ENCODE measurements around the gene ADAMTSL1. TPM values are rescaled to one million over a fixed set of nuclear protein-coding genes. Genes with fewer than 3 reads are reported as not detected.

Gene ADAMTSL1
- total and polyA plus RNA-seq, 2 of the 13 experiments (the other 11 are each of a cell fraction or from before 2014, with no cell fraction given): not detected

DNA sequence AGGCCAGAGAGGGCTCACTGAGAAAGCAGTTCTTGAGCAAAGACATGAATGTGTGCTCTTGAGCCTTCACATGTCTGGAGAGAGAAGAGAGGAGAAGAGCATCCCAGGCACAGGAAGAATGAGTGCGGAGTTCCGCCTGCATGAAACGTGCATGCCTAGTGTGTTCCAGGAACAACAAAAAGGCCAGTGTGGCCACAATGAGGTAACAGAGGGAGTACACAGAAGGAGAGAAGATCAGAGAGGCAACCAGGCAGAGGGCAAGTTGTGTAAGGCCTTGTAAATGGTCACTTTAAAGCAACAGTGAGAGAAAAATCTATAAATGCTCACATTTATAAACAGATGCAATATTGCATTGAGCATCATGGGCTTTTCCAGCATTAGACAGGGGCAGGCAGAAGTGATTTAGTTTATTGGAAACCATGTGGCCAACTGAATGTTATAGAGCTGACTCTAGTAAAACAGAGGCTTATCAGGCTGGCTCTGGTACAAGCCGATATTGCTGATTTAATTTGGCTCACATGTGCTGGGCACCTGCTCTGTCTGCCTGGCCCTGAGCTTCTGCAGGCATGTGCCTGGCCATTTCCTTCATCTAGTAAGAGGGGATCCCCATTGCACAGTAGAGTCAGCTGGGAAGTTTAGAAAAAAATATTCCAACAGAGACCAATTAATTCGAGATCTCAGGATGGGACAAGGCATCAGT lies 373.8 kb downstream of the ADAMTSL1 start:
- Histone ChIP-seq H3K79me2 (ENCODE audit: insufficient read depth, low read length) (no peaks in the 10 kb centered on the region), H3K4me1 (ENCODE audit: insufficient read depth, low read length) (no peaks in the 10 kb centered on the region), H3K36me3 (replicated peaks in 1 of 2; ENCODE audit: control insufficient read depth in 1 of 2, insufficient read depth in 2 of 2, low read length in 2 of 2) (no peaks in the 10 kb centered on the region), H3K9me3 (ENCODE audit: low read length) (no peaks in the 10 kb centered on the region), H4K20me1 (ENCODE audit: insufficient read depth, low read length) (no peaks in the 10 kb centered on the region), H3K4me3 (replicated peaks in 1 of 3; ENCODE audit: insufficient read depth in 1 of 3, low read depth in 2 of 3, low read length in 3 of 3) (no peak overlapping the region), H2AFZ (ENCODE audit: low read length) (no peak overlapping the region), H3K27me3 (ENCODE audit: control insufficient read depth in 1 of 2, insufficient read depth in 2 of 2, low read length in 2 of 2) (no peaks in the 10 kb centered on the region; a peak in 1 of 5 replicates), H3K4me2 (ENCODE audit: low read depth, low read length) (no peak overlapping the region), H3K27ac (ENCODE audit: extremely low read length, insufficient read depth, low read length) (no peak overlapping the region), H3K9ac (ENCODE audit: insufficient read depth, low read depth, low read length) (no peak overlapping the region)
- in situ Hi-C loops (cut with HindIII; ENCODE audit: extremely low pct_ligation_motif_present, low pct_unique_long_range_greater_than_20kb): no loop called here
- intact Hi-C loops (cut with micrococcal nuclease; ENCODE audit: unreplicated experiment): loop anchor here (10.0 kb wide), 1 partner anchor 597 kb away; no protein-coding TSS in a partner anchor
- TF ChIP-seq ZFP36 (IDR thresholded peaks at IDR 0.05; ENCODE audit: borderline replicate concordance, low read depth, low read length, partially characterized antibody): no peak
- no peak for TF ChIP-seq ZNF558 (CRISPR knock-in tag; IDR thresholded peaks at IDR 0.05; ENCODE audit: borderline replicate concordance)
- TF ChIP-seq, protein P1, sequence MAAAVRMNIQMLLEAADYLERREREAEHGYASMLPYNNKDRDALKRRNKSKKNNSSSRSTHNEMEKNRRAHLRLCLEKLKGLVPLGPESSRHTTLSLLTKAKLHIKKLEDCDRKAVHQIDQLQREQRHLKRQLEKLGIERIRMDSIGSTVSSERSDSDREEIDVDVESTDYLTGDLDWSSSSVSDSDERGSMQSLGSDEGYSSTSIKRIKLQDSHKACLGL (CRISPR knock-in tag; IDR thresholded peaks at IDR 0.05): no peak
- no peak for TF ChIP-seq PHF21A (CRISPR knock-in tag; IDR thresholded peaks at IDR 0.05)
- TF ChIP-seq, protein P2, sequence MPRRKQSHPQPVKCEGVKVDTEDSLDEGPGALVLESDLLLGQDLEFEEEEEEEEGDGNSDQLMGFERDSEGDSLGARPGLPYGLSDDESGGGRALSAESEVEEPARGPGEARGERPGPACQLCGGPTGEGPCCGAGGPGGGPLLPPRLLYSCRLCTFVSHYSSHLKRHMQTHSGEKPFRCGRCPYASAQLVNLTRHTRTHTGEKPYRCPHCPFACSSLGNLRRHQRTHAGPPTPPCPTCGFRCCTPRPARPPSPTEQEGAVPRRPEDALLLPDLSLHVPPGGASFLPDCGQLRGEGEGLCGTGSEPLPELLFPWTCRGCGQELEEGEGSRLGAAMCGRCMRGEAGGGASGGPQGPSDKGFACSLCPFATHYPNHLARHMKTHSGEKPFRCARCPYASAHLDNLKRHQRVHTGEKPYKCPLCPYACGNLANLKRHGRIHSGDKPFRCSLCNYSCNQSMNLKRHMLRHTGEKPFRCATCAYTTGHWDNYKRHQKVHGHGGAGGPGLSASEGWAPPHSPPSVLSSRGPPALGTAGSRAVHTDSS (CRISPR knock-in tag; conservative IDR thresholded peaks at IDR 0.05): no peak
- TF ChIP-seq, protein P3, sequence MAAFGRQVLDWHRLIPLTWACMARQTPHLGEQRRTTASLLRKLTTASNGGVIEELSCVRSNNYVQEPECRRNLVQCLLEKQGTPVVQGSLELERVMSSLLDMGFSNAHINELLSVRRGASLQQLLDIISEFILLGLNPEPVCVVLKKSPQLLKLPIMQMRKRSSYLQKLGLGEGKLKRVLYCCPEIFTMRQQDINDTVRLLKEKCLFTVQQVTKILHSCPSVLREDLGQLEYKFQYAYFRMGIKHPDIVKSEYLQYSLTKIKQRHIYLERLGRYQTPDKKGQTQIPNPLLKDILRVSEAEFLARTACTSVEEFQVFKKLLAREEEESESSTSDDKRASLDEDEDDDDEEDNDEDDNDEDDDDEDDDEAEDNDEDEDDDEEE (CRISPR knock-in tag; IDR thresholded peaks at IDR 0.05): no peak
- no peak for TF ChIP-seq NCOR1 (IDR thresholded peaks at IDR 0.05; ENCODE audit: borderline replicate concordance, low read length)
- TF ChIP-seq NFATC3 (CRISPR knock-in tag; IDR thresholded peaks at IDR 0.05): no peak
- TF ChIP-seq MLLT10 (CRISPR knock-in tag; IDR thresholded peaks at IDR 0.05): no peak
- no peak for TF ChIP-seq ZNF451 (CRISPR knock-in tag; IDR thresholded peaks at IDR 0.05)
- no peak for TF ChIP-seq RAD21 (CRISPR knock-in tag; IDR thresholded peaks at IDR 0.05)
- TF ChIP-seq, protein P4, sequence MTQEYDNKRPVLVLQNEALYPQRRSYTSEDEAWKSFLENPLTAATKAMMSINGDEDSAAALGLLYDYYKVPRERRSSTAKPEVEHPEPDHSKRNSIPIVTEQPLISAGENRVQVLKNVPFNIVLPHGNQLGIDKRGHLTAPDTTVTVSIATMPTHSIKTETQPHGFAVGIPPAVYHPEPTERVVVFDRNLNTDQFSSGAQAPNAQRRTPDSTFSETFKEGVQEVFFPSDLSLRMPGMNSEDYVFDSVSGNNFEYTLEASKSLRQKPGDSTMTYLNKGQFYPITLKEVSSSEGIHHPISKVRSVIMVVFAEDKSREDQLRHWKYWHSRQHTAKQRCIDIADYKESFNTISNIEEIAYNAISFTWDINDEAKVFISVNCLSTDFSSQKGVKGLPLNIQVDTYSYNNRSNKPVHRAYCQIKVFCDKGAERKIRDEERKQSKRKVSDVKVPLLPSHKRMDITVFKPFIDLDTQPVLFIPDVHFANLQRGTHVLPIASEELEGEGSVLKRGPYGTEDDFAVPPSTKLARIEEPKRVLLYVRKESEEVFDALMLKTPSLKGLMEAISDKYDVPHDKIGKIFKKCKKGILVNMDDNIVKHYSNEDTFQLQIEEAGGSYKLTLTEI (CRISPR knock-in tag; conservative IDR thresholded peaks at IDR 0.05): no peak
- TF ChIP-seq, protein P5, sequence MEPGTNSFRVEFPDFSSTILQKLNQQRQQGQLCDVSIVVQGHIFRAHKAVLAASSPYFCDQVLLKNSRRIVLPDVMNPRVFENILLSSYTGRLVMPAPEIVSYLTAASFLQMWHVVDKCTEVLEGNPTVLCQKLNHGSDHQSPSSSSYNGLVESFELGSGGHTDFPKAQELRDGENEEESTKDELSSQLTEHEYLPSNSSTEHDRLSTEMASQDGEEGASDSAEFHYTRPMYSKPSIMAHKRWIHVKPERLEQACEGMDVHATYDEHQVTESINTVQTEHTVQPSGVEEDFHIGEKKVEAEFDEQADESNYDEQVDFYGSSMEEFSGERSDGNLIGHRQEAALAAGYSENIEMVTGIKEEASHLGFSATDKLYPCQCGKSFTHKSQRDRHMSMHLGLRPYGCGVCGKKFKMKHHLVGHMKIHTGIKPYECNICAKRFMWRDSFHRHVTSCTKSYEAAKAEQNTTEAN (CRISPR knock-in tag; conservative IDR thresholded peaks at IDR 0.05): no peak
- no peak for TF ChIP-seq AHR (CRISPR knock-in tag; IDR thresholded peaks at IDR 0.05)
- TF ChIP-seq SNRNP70 (IDR thresholded peaks at IDR 0.05; ENCODE audit: low read depth, low read length): no peak
- TF ChIP-seq PTBP1 (IDR thresholded peaks at IDR 0.05; ENCODE audit: low read depth, low read length, poor library complexity, severe bottlenecking): no peak
- DNase-seq (ENCODE audit: low spot score): no peak
- no peak for ATAC-seq
- ChIA-PET POLR2A (no interaction called here), CTCF (ENCODE audit: low intra/inter-chr PET ratio, low total read pairs) (no interaction called here)
- BruUV-seq (replicated peaks): no TSS peak
- WGBS (ENCODE audit: low lambda C conversion rate): 8% methylated on average over 5 of the region's 5 CpGs
- no peak for FAIRE-seq

Measured in HepG2 (cell line).